HepG2 (cell line): ENCODE measurements around the gene GYG1. TPM values are rescaled to one million over a fixed set of nuclear protein-coding genes. Genes with fewer than 3 reads are reported as not detected.

ENCODE experiments used
- ATAC-seq: fragments of 200-7000 bp; cut with Tn5 transposase; 3 replicates; pipeline ENCODE4 v1.9.1; 2020; ENCODE audit warnings: mild to moderate bottlenecking, moderate library complexity
- BruUV-seq: library from RNA; stranded (reverse); fragments of 400-500 nt; replicated peaks from 2 replicates; lab custom pipeline; 2021; lab: Mats Ljungman, UMichigan
- CTCF ChIA-PET: fragments of 300-600 bp; formaldehyde crosslinking; extraction: SDS; loops from one replicate; lab custom pipeline; 2021; ENCODE audit warnings: low total read pairs, inconsistent platforms, low intra/inter-chr PET ratio; lab: Yijun Ruan, JAX
- POLR2A ChIA-PET: fragments of 350-600 bp; sonication (Branson Sonifier 250); formaldehyde crosslinking; loops from one replicate; lab custom pipeline; 2020; ENCODE audit warnings: antibody characterized with exemption, inconsistent platforms; lab: Yijun Ruan, JAX
- DNase-seq: peaks from one replicate; pipeline ENCODE4 v3.0.0-alpha.2; 2015; ENCODE audit warnings: low spot score
- FAIRE-seq: peaks from 3 replicates; lab custom pipeline; 2011; peaks lifted over from hg19 to GRCh38; lab: Jason Lieb, UNC
- H2AFZ ChIP-seq: one replicate; pipeline ENCODE4 v1.6.1; 2011; ENCODE audit warnings: low read length, inconsistent platforms
- H3K27ac ChIP-seq: fragments of 300-600 bp; 3 replicates; pipeline ENCODE4 v1.8.0; 2011; ENCODE audit warnings: mixed run types, mild to moderate bottlenecking, mixed read lengths, low read length, inconsistent platforms; ENCODE audit not compliant: insufficient read depth; ENCODE audit errors: extremely low read length
- H3K27me3 ChIP-seq, 2 experiments: fragments of 200-600 bp in 1 of 2; 2 replicates in 1 of 2; 3 replicates in 1 of 2; pipeline versions ENCODE4 v1.6.0 to v1.8.0; 2011; ENCODE audit warnings: low read length in 2 of 2, mild to moderate bottlenecking in 2 of 2, moderate library complexity in 2 of 2, inconsistent platforms in 1 of 2; ENCODE audit not compliant: insufficient read depth in 2 of 2, control insufficient read depth in 1 of 2
- H3K36me3 ChIP-seq, 2 experiments: fragments of 200-600 bp in 1 of 2; replicated peaks in 1 of 2; 2 replicates in 1 of 2; 3 replicates in 1 of 2; pipeline versions ENCODE4 v1.5.1 to v1.8.0; 2011; ENCODE audit warnings: low read length in 2 of 2, inconsistent platforms in 1 of 2; ENCODE audit not compliant: insufficient read depth in 2 of 2, control insufficient read depth in 1 of 2
- H3K4me1 ChIP-seq: 2 replicates; pipeline ENCODE4 v1.5.1; 2012; ENCODE audit warnings: low read length, inconsistent platforms; ENCODE audit not compliant: insufficient read depth
- H3K4me2 ChIP-seq: 2 replicates; pipeline ENCODE4 v1.6.0; 2011; ENCODE audit warnings: low read depth, low read length, inconsistent platforms
- H3K4me3 ChIP-seq, 3 experiments: fragments of 200-600 bp in 1 of 3; sonication (generic), shearing (Covaris generic) in 1 of 3; replicated peaks in 1 of 3; 2 replicates each; pipeline ENCODE4 v1.5.1; 2011 to 2016; ENCODE audit warnings: low read length in 3 of 3, inconsistent platforms in 2 of 3, low read depth in 2 of 3, mild to moderate bottlenecking in 2 of 3, control low read depth in 1 of 3, mixed read lengths in 1 of 3; ENCODE audit not compliant: insufficient read depth in 1 of 3
- H3K79me2 ChIP-seq: one replicate; pipeline ENCODE4 v1.6.1; 2011; ENCODE audit warnings: low read length, inconsistent platforms; ENCODE audit not compliant: insufficient read depth
- H3K9ac ChIP-seq: 2 replicates; pipeline ENCODE4 v1.6.0; 2011; ENCODE audit warnings: mild to moderate bottlenecking, low read depth, low read length, inconsistent platforms; ENCODE audit not compliant: insufficient read depth
- H3K9me3 ChIP-seq: 2 replicates; pipeline ENCODE4 v1.5.1; 2012; ENCODE audit warnings: mild to moderate bottlenecking, low read length
- H4K20me1 ChIP-seq: 2 replicates; pipeline ENCODE4 v1.6.0; 2011; ENCODE audit warnings: inconsistent platforms, mild to moderate bottlenecking, low read length, moderate library complexity; ENCODE audit not compliant: insufficient read depth
- HNRNPH1 ChIP-seq: fragments of 200-400 bp; formaldehyde crosslinking; optimal IDR thresholded peaks from 2 replicates; pipeline ENCODE3; 2017; ENCODE audit warnings: mild to moderate bottlenecking, low read depth, low read length
- IKZF4 ChIP-seq: sonication (generic); formaldehyde crosslinking; IDR thresholded peaks from 2 replicates; pipeline ENCODE4 v1.5.1; 2020; ENCODE audit warnings: borderline replicate concordance, mild to moderate bottlenecking, low read depth, missing genetic modification reagents; ENCODE audit errors: not compliant biosample characterization
- MAF1 ChIP-seq: sonication (generic); formaldehyde crosslinking; IDR thresholded peaks from 2 replicates; pipeline ENCODE4 v1.5.0; 2020; ENCODE audit warnings: missing genetic modification reagents, borderline replicate concordance
- MLLT10 ChIP-seq: sonication (generic); formaldehyde crosslinking; IDR thresholded peaks from 2 replicates; pipeline ENCODE4 v1.4.0; 2020; ENCODE audit warnings: missing genetic modification reagents
- NCOA2 ChIP-seq: sonication (generic); formaldehyde crosslinking; IDR thresholded peaks from 2 replicates; pipeline ENCODE4 v1.8.0; 2022; ENCODE audit warnings: inconsistent platforms
- POLR2G ChIP-seq: fragments of 200-400 bp; formaldehyde crosslinking; IDR thresholded peaks from 2 replicates; pipeline ENCODE4 v1.6.1; 2018; ENCODE audit warnings: mild to moderate bottlenecking, low read depth, low read length, moderate library complexity
- ZBTB2 ChIP-seq: sonication (generic); formaldehyde crosslinking; IDR thresholded peaks from 2 replicates; pipeline ENCODE4 v1.8.0; 2022; ENCODE audit warnings: low read depth, missing genetic modification reagents
- ZNF530 ChIP-seq: sonication (generic); formaldehyde crosslinking; IDR thresholded peaks from 2 replicates; pipeline ENCODE4 v1.5.0; 2020; ENCODE audit warnings: low read depth, mild to moderate bottlenecking, missing genetic modification reagents
- ZNF674 ChIP-seq: sonication (generic); formaldehyde crosslinking; IDR thresholded peaks from 2 replicates; pipeline ENCODE4 v1.5.0; 2020; ENCODE audit warnings: low read depth, mild to moderate bottlenecking, missing genetic modification reagents
- WGBS: methylation state at CpG from one replicate; pipeline ENCODE4 v1.1.6; 2017; ENCODE audit warnings: low lambda C conversion rate; 5-methylcytosine and 5-hydroxymethylcytosine counted together
- in situ Hi-C: cut with HindIII; loops from 2 replicates; pipeline ENCODE4 v1.10.0; 2017; ENCODE audit warnings: low pct_unique_long_range_greater_than_20kb; ENCODE audit not compliant: extremely low pct_ligation_motif_present
- intact Hi-C: fragments of 100-400 bp; cut with micrococcal nuclease; formaldehyde crosslinking; loops from one replicate; pipeline ENCODE4 v1.10.0; 2022; ENCODE audit not compliant: unreplicated experiment
- polyA plus RNA-seq, 8 experiments: library from polyadenylated mRNA; depleted of rRNA in 3 of 8; stranded (reverse) in 7 of 8; unstranded in 1 of 8; fragments of >200 nt; fragmentation: Illumina TruSeq in 4 of 8; extraction: Trizol in 4 of 8; gene quantifications; 2 replicates each; pipeline versions ENCODE4 v1.2.1 to v1.2.3, GENCODE V29; 2011 to 2016; ENCODE audit warnings: low read depth in 4 of 8, missing spikeins in 1 of 8, mixed read lengths in 1 of 8; ENCODE audit not compliant: insufficient read depth in 1 of 8
- total RNA-seq, 5 experiments: library from RNA; depleted of rRNA; stranded (reverse); fragments of >200 nt; fragmentation: Illumina TruSeq; extraction: Trizol; gene quantifications; 2 replicates each; pipeline ENCODE4 v1.2.3, GENCODE V29; 2016; ENCODE audit warnings: low read depth in 1 of 5
- TF ChIP-seq, protein P1 (sequence below): sonication (generic); formaldehyde crosslinking; conservative IDR thresholded peaks from 2 replicates; pipeline ENCODE4 v1.8.1; 2023; ENCODE audit warnings: missing genetic modification reagents
- TF ChIP-seq, protein P2 (sequence below): sonication (generic); formaldehyde crosslinking; IDR thresholded peaks from 2 replicates; pipeline ENCODE4 v1.5.0; 2020; ENCODE audit warnings: missing genetic modification reagents
- TF ChIP-seq, protein P3 (sequence below): sonication (generic); formaldehyde crosslinking; IDR thresholded peaks from 2 replicates; pipeline ENCODE4 v1.9.0; 2022; ENCODE audit warnings: missing genetic modification reagents, mild to moderate bottlenecking, borderline replicate concordance
- TF ChIP-seq, protein P4 (sequence below): sonication (generic); formaldehyde crosslinking; IDR thresholded peaks from 2 replicates; pipeline ENCODE4 v1.4.0; 2020; ENCODE audit warnings: mild to moderate bottlenecking, missing genetic modification reagents, borderline replicate concordance
- TF ChIP-seq, protein P5 (sequence below), 2 experiments: sonication (generic) in 1 of 2; formaldehyde crosslinking in 1 of 2; IDR thresholded peaks; 2 replicates each; pipeline versions ENCODE4 v1.5.1 to v1.6.1; 2011 to 2020; ENCODE audit warnings: borderline replicate concordance in 1 of 2, low read depth in 1 of 2, low read length in 1 of 2, mild to moderate bottlenecking in 1 of 2, missing genetic modification reagents in 1 of 2, moderate library complexity in 1 of 2

Gene GYG1
- total and polyA plus RNA-seq, 2 of the 13 experiments (the other 11 are each of a cell fraction or from before 2014, with no cell fraction given): 15.7 to 28.1 TPM

GRCh38 chr3:149016242-149016641 lies 24.9 kb downstream of the GYG1 start:
- CTCF ChIA-PET: no interaction called here
- in situ Hi-C loops (no loop called here), intact Hi-C loops (loop anchor here (10.0 kb wide), 1 partner anchor 209 kb away; the partner anchor contains the start of gene CP)
- Histone ChIP-seq H2AFZ (no peak overlapping the region), H3K79me2 (no peaks in the 10 kb centered on the region), H3K27ac (no peak overlapping the region), H3K9ac (no peak overlapping the region), H3K4me1 (peaks cover 29% of the 10 kb centered on the region), H4K20me1 (no peaks in the 10 kb centered on the region), H3K4me2 (no peak overlapping the region), H3K9me3 (no peaks in the 10 kb centered on the region), H3K36me3 (peaks cover 1 to 10% of the 10 kb centered on the region in 2 experiments; a peak in 4 of 5 replicates), H3K4me3 (no peak overlapping the region), H3K27me3 (no peaks in the 10 kb centered on the region)
- no peak for DNase-seq
- FAIRE-seq: no peak
- POLR2A ChIA-PET: no interaction called here
- peak; percentile 41; the same call in 2 of the 3 replicates for ATAC-seq
- 100% methylated on average over 2 of the region's 2 CpGs for WGBS
- no TSS peak for BruUV-seq
- no peak for TF ChIP-seq IKZF4 (CRISPR knock-in tag)
- TF ChIP-seq ZNF674: no peak
- no peak for TF ChIP-seq NCOA2 (CRISPR knock-in tag)
- TF ChIP-seq ZBTB2 (CRISPR knock-in tag): no peak
- no peak for TF ChIP-seq POLR2G
- no peak for TF ChIP-seq MAF1 (CRISPR knock-in tag)
- no peak for TF ChIP-seq ZNF530
- TF ChIP-seq HNRNPH1: no peak
- TF ChIP-seq, protein P1, sequence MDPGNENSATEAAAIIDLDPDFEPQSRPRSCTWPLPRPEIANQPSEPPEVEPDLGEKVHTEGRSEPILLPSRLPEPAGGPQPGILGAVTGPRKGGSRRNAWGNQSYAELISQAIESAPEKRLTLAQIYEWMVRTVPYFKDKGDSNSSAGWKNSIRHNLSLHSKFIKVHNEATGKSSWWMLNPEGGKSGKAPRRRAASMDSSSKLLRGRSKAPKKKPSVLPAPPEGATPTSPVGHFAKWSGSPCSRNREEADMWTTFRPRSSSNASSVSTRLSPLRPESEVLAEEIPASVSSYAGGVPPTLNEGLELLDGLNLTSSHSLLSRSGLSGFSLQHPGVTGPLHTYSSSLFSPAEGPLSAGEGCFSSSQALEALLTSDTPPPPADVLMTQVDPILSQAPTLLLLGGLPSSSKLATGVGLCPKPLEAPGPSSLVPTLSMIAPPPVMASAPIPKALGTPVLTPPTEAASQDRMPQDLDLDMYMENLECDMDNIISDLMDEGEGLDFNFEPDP: no peak
- TF ChIP-seq, protein P2, sequence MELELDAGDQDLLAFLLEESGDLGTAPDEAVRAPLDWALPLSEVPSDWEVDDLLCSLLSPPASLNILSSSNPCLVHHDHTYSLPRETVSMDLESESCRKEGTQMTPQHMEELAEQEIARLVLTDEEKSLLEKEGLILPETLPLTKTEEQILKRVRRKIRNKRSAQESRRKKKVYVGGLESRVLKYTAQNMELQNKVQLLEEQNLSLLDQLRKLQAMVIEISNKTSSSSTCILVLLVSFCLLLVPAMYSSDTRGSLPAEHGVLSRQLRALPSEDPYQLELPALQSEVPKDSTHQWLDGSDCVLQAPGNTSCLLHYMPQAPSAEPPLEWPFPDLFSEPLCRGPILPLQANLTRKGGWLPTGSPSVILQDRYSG (CRISPR knock-in tag): no peak
- TF ChIP-seq, protein P3, sequence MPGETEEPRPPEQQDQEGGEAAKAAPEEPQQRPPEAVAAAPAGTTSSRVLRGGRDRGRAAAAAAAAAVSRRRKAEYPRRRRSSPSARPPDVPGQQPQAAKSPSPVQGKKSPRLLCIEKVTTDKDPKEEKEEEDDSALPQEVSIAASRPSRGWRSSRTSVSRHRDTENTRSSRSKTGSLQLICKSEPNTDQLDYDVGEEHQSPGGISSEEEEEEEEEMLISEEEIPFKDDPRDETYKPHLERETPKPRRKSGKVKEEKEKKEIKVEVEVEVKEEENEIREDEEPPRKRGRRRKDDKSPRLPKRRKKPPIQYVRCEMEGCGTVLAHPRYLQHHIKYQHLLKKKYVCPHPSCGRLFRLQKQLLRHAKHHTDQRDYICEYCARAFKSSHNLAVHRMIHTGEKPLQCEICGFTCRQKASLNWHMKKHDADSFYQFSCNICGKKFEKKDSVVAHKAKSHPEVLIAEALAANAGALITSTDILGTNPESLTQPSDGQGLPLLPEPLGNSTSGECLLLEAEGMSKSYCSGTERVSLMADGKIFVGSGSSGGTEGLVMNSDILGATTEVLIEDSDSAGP (CRISPR knock-in tag): no peak
- TF ChIP-seq, protein P4, sequence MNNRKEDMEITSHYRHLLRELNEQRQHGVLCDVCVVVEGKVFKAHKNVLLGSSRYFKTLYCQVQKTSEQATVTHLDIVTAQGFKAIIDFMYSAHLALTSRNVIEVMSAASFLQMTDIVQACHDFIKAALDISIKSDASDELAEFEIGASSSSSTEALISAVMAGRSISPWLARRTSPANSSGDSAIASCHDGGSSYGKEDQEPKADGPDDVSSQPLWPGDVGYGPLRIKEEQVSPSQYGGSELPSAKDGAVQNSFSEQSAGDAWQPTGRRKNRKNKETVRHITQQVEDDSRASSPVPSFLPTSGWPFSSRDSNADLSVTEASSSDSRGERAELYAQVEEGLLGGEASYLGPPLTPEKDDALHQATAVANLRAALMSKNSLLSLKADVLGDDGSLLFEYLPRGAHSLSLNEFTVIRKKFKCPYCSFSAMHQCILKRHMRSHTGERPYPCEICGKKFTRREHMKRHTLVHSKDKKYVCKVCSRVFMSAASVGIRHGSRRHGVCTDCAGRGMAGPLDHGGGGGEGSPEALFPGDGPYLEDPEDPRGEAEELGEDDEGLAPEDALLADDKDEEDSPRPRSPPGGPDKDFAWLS (CRISPR knock-in tag): no peak
- no peak for TF ChIP-seq MLLT10 (CRISPR knock-in tag)
- TF ChIP-seq, protein P5, sequence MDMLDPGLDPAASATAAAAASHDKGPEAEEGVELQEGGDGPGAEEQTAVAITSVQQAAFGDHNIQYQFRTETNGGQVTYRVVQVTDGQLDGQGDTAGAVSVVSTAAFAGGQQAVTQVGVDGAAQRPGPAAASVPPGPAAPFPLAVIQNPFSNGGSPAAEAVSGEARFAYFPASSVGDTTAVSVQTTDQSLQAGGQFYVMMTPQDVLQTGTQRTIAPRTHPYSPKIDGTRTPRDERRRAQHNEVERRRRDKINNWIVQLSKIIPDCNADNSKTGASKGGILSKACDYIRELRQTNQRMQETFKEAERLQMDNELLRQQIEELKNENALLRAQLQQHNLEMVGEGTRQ (IDR thresholded peaks at IDR 0.05; ENCODE audit: low read depth, low read length): no peak
- TF ChIP-seq, protein P5 (CRISPR knock-in tag; IDR thresholded peaks at IDR 0.05; ENCODE audit: borderline replicate concordance): no peak
